H1 (cell line): ENCODE measurements around the gene TNIK. TPM values are rescaled to one million over a fixed set of nuclear protein-coding genes. Genes with fewer than 3 reads are reported as not detected.

Experiments used
- CTCF ChIA-PET: fragments of 300-600 bp; sonication (Branson Sonifier 250); formaldehyde crosslinking; loops from one replicate; lab custom pipeline; 2021; ENCODE audit not compliant: partially characterized antibody; lab: Charles Lee
- POLR2A ChIA-PET: fragments of 300-600 bp; sonication (Branson Sonifier 250); formaldehyde crosslinking; loops from one replicate; lab custom pipeline; 2021; ENCODE audit warnings: inconsistent platforms; ENCODE audit not compliant: partially characterized antibody; lab: Charles Lee
- DNase-seq, 2 experiments: peaks; one replicate each; pipeline versions ENCODE4 v3.0.0 to v3.0.0-alpha.2; 2010 to 2022; ENCODE audit warnings: low spot score in 2 of 2, low read depth in 1 of 2, mixed read lengths in 1 of 2
- FAIRE-seq: peaks from 2 replicates; lab custom pipeline; 2011; peaks lifted over from hg19 to GRCh38; lab: Jason Lieb, UNC
- H2AFZ ChIP-seq: 2 replicates; pipeline ENCODE4 v1.8.1; 2012; ENCODE audit warnings: low read length, inconsistent platforms
- H2AK5ac ChIP-seq: 2 replicates; pipeline ENCODE4 v1.6.1; 2013; ENCODE audit warnings: low read depth, low read length
- H2BK120ac ChIP-seq: replicated peaks from 2 replicates; pipeline ENCODE3; 2013; ENCODE audit warnings: low read depth, low read length, inconsistent platforms
- H2BK12ac ChIP-seq: 2 replicates; pipeline ENCODE4 v1.6.1; 2013; ENCODE audit warnings: low read depth, low read length
- H2BK15ac ChIP-seq: 2 replicates; pipeline ENCODE4 v1.6.1; 2013; ENCODE audit warnings: low read length
- H2BK20ac ChIP-seq: 2 replicates; pipeline ENCODE4 v1.6.1; 2013; ENCODE audit warnings: low read length
- H2BK5ac ChIP-seq: 2 replicates; pipeline ENCODE4 v1.6.1; 2013; ENCODE audit warnings: low read depth, low read length
- H3K14ac ChIP-seq: 2 replicates; pipeline ENCODE4 v1.6.1; 2013; ENCODE audit warnings: inconsistent platforms; ENCODE audit not compliant: insufficient read length
- H3K18ac ChIP-seq: 2 replicates; pipeline ENCODE4 v1.6.1; 2013; ENCODE audit warnings: low read length; ENCODE audit errors: extremely low read depth
- H3K23ac ChIP-seq: 2 replicates; pipeline ENCODE4 v1.6.1; 2013; ENCODE audit warnings: inconsistent platforms; ENCODE audit not compliant: insufficient read length
- H3K23me2 ChIP-seq: 2 replicates; pipeline ENCODE4 v1.6.1; 2013; ENCODE audit warnings: low read depth, low read length
- H3K27ac ChIP-seq: 2 replicates; pipeline ENCODE4 v1.6.1; 2011; ENCODE audit warnings: low read depth, low read length, inconsistent platforms
- H3K27me3 ChIP-seq, 4 experiments: replicated peaks in 1 of 4; 1 replicate in 1 of 4; 2 replicates in 3 of 4; pipeline versions ENCODE4 v1.6.1 to v1.8.1; 2011 to 2013; ENCODE audit warnings: low read length in 3 of 4, mild to moderate bottlenecking in 3 of 4, inconsistent platforms in 2 of 4, mixed read lengths in 2 of 4, moderate library complexity in 1 of 4; ENCODE audit not compliant: control insufficient read depth in 3 of 4, insufficient read depth in 3 of 4; ENCODE audit errors: extremely low read depth in 1 of 4
- H3K36me3 ChIP-seq, 4 experiments: 2 replicates each; pipeline versions ENCODE4 v1.6.1 to v1.8.1; 2011 to 2013; ENCODE audit warnings: mild to moderate bottlenecking in 4 of 4, low read length in 3 of 4, moderate library complexity in 2 of 4, control low read depth in 1 of 4, inconsistent platforms in 1 of 4; ENCODE audit not compliant: insufficient read depth in 4 of 4, control insufficient read depth in 2 of 4
- H3K4ac ChIP-seq: replicated peaks from 2 replicates; pipeline ENCODE3; 2013; ENCODE audit warnings: low read length, low read depth, mixed read lengths, inconsistent platforms; ENCODE audit not compliant: insufficient read length
- H3K4me1 ChIP-seq, 4 experiments: replicated peaks in 1 of 4; 1 replicate in 1 of 4; 2 replicates in 3 of 4; pipeline versions ENCODE4 v1.6.1 to v1.8.1; 2011 to 2013; ENCODE audit warnings: low read length in 3 of 4, inconsistent platforms in 2 of 4, mixed read lengths in 1 of 4; ENCODE audit not compliant: insufficient read depth in 4 of 4, control insufficient read depth in 3 of 4
- H3K4me2 ChIP-seq, 2 experiments: 2 replicates each; pipeline versions ENCODE4 v1.6.1 to v1.8.1; 2011 to 2013; ENCODE audit warnings: low read depth in 2 of 2, low read length in 2 of 2, control low read depth in 1 of 2, inconsistent platforms in 1 of 2, mild to moderate bottlenecking in 1 of 2; ENCODE audit not compliant: insufficient read depth in 1 of 2
- H3K4me3 ChIP-seq, 4 experiments: fragments of 200-600, 300-600 bp in 1 of 4; sonication (generic), shearing (Covaris generic), sonication (Bioruptor Twin) in 1 of 4; 2 replicates each; pipeline versions ENCODE4 v1.5.1 to v1.8.1; 2011 to 2016; ENCODE audit warnings: low read length in 4 of 4, low read depth in 3 of 4, control low read depth in 2 of 4, inconsistent platforms in 2 of 4, mild to moderate bottlenecking in 2 of 4, mixed read lengths in 1 of 4, moderate library complexity in 1 of 4; ENCODE audit not compliant: insufficient read depth in 2 of 4; ENCODE audit errors: extremely low read depth in 1 of 4
- H3K56ac ChIP-seq: replicated peaks from 2 replicates; pipeline ENCODE3; 2013; ENCODE audit warnings: low read depth, mild to moderate bottlenecking, mixed read lengths, low read length, inconsistent platforms; ENCODE audit not compliant: insufficient read length
- H3K79me1 ChIP-seq: 2 replicates; pipeline ENCODE4 v1.6.1; 2013; ENCODE audit warnings: low read depth, low read length, control low read depth
- H3K79me2 ChIP-seq, 2 experiments: 2 replicates each; pipeline versions ENCODE4 v1.6.1 to v1.8.1; 2012 to 2013; ENCODE audit warnings: low read length in 2 of 2, mild to moderate bottlenecking in 2 of 2, inconsistent platforms in 1 of 2; ENCODE audit not compliant: insufficient read depth in 2 of 2, control insufficient read depth in 1 of 2
- H3K9ac ChIP-seq, 4 experiments: replicated peaks in 1 of 4; 1 replicate in 1 of 4; 2 replicates in 3 of 4; pipeline versions ENCODE4 v1.6.1 to v1.8.1; 2011 to 2013; ENCODE audit warnings: low read depth in 3 of 4, low read length in 3 of 4, control low read depth in 2 of 4, mild to moderate bottlenecking in 2 of 4, moderate library complexity in 2 of 4, inconsistent platforms in 1 of 4; ENCODE audit errors: extremely low read depth in 1 of 4
- H3K9me3 ChIP-seq, 2 experiments: 2 replicates each; pipeline versions ENCODE4 v1.6.1 to v1.8.1; 2012 to 2013; ENCODE audit warnings: mild to moderate bottlenecking in 2 of 2, moderate library complexity in 2 of 2, control low read depth in 1 of 2, inconsistent platforms in 1 of 2, low read depth in 1 of 2, low read length in 1 of 2, mixed read lengths in 1 of 2; ENCODE audit not compliant: insufficient read depth in 2 of 2
- H4K20me1 ChIP-seq, 2 experiments: replicated peaks in 1 of 2; 2 replicates each; pipeline versions ENCODE3 to v1.8.1; 2011 to 2013; ENCODE audit warnings: inconsistent platforms in 2 of 2, low read length in 2 of 2, mild to moderate bottlenecking in 1 of 2; ENCODE audit not compliant: insufficient read depth in 2 of 2, control insufficient read depth in 1 of 2
- H4K5ac ChIP-seq: 2 replicates; pipeline ENCODE4 v1.6.1; 2013; ENCODE audit warnings: low read length, low read depth, mixed read lengths, inconsistent platforms; ENCODE audit not compliant: insufficient read length
- H4K8ac ChIP-seq: 2 replicates; pipeline ENCODE4 v1.8.0; 2013; ENCODE audit warnings: mild to moderate bottlenecking, moderate library complexity, low read length, inconsistent platforms; ENCODE audit not compliant: insufficient read depth; ENCODE audit errors: extremely low read depth
- H4K91ac ChIP-seq: replicated peaks from 2 replicates; pipeline ENCODE3; 2013; ENCODE audit warnings: low read length, mixed read lengths, inconsistent platforms; ENCODE audit not compliant: insufficient read length
- FOSL1 ChIP-seq: IDR thresholded peaks from 2 replicates; pipeline ENCODE4 v1.6.1; 2011; ENCODE audit warnings: mild to moderate bottlenecking, low read depth, low read length, moderate library complexity; ENCODE audit not compliant: insufficient read depth
- USF2 ChIP-seq: IDR thresholded peaks from 2 replicates; pipeline ENCODE4 v1.6.1; 2011; ENCODE audit warnings: low read length, improper control_type of control experiment
- WGBS, 2 experiments: shearing (Covaris generic) in 1 of 2; methylation state at CpG; one replicate each; pipeline versions ENCODE4 v1.1.6 to v1.1.7; 2013 to 2015; ENCODE audit warnings: low lambda C conversion rate in 2 of 2, mixed read lengths in 2 of 2, inconsistent platforms in 1 of 2, low coverage in 1 of 2, missing lambda C conversion rate in 1 of 2; ENCODE audit not compliant: insufficient replicate concordance in 2 of 2, insufficient coverage in 1 of 2, insufficient read length in 1 of 2; ENCODE audit errors: extremely low coverage in 1 of 2, missing lambda C conversion rate in 1 of 2; 5-methylcytosine and 5-hydroxymethylcytosine counted together
- polyA plus RNA-seq, 7 experiments: library from polyadenylated mRNA; depleted of rRNA in 3 of 7; stranded (reverse) in 5 of 7; unstranded in 2 of 7; fragments of >200 nt in 5 of 7; fragments of 200-250 nt in 2 of 7; gene quantifications; 1 replicate in 5 of 7; 2 replicates in 1 of 7; 4 replicates in 1 of 7; pipeline versions ENCODE4 v1.2.1 to v1.2.3, GENCODE V29; 2011 to 2013; ENCODE audit warnings: missing spikeins in 2 of 7, mixed read lengths in 2 of 7
- total RNA-seq: library from RNA; stranded (reverse); fragmentation: NEBNext Ultra II Directional; extraction: Animal tissue kit (Norgen Biotek cat#: 25700); gene quantifications from 2 replicates; pipeline ENCODE4 v1.2.1, GENCODE V29; 2021

TNIK gene
- total and polyA plus RNA-seq, 2 of the 8 experiments (the other 6 are each of a cell fraction or from before 2014, with no cell fraction given) = 7.4 to 42.0 TPM

- Histone ChIP-seq H2AFZ (no peak overlapping the region), H3K23me2 (no peaks in the 10 kb centered on the region), H3K27me3 (no peaks in the 10 kb centered on the region), H3K27ac (no peak overlapping the region), H2BK5ac (no peak overlapping the region), H2BK12ac (no peak overlapping the region), H3K4me2 (no peak overlapping the region), H3K79me2 (peaks cover 0 to 66% of the 10 kb centered on the region in 2 experiments; a peak in 2 of 4 replicates), H3K14ac (no peak overlapping the region), H4K5ac (no peak overlapping the region), H3K18ac (no peak overlapping the region), H3K9ac (no peak overlapping the region), H3K79me1 (no peaks in the 10 kb centered on the region), H4K91ac (no peak overlapping the region), H3K9me3 (peaks cover 3 to 6% of the 10 kb centered on the region in 2 experiments; a peak in 2 of 4 replicates), H3K4ac (no peak overlapping the region), H2BK15ac (no peak overlapping the region), H3K4me3 (no peak overlapping the region), H3K36me3 (no peaks in the 10 kb centered on the region), H4K20me1 (no peaks in the 10 kb centered on the region), H4K8ac (no peak overlapping the region), H2BK20ac (no peak overlapping the region), H2AK5ac (no peak overlapping the region), H3K56ac (no peak overlapping the region), H3K23ac (no peak overlapping the region), H3K4me1 (peaks cover 0 to 6% (median 4%) of the 10 kb centered on the region in 4 experiments; a peak in 3 of 7 replicates), H2BK120ac (no peak overlapping the region)
- ChIA-PET CTCF (interaction anchor here (0.6 to 1.1 kb wide), 2 partner anchors 57 to 143 kb away, joined by 3 read pairs; no protein-coding TSS in a partner anchor), POLR2A (no interaction called here)
- 89% methylated on average over 3 of the region's 3 CpGs; no CpG with 5 or more reads in 1 of the 2 experiments for WGBS, 2 experiments
- TF ChIP-seq FOSL1 (no peak), USF2 (no peak)
- DNase-seq (no peak), FAIRE-seq (no peak)
Observed at GRCh38 chr3:171396048-171396447, 64.2 kb downstream of the TNIK start.
